ENCODE results near the gene DPT. TPM values are rescaled to one million over a fixed set of nuclear protein-coding genes. Genes with fewer than 3 reads are reported as not detected.

The DPT gene
- total and polyA plus RNA-seq, 8 donors, result 0.46 to 28.6 (median 2.2) TPM

DNA sequence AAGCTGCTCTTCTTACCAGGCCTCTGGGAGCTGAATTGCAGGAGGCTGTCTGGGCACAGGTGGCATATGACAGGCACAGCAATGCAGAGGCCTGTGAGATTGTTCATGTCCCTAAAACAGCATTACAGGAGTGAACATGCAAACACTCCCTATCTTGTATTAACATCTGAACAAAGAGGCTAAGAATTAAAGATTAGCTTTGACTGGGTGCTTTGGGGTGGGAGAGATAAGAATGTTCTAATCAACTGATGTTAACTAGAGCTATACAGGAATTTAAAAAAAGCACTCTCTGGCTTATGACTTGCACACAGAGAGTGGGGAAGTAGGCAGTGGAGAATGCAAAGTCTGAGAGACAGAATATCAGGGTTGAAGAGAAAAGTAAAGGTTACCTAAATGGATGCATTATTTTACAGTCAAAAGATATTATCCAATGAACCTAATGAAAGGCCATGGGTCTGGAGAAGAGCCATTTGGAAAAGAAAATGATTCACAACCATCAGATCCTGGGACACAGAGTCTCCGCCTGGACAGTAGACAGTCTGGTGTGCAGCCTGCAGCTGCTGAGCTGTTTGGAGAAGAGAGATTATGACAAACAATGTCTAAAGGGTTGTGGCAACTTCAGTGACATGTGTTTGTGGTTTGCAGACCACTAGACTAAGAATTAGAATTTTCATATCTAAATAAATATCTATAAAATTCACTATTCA, 20.2 kb downstream of the DPT start:
- TF ChIP-seq, protein P1, sequence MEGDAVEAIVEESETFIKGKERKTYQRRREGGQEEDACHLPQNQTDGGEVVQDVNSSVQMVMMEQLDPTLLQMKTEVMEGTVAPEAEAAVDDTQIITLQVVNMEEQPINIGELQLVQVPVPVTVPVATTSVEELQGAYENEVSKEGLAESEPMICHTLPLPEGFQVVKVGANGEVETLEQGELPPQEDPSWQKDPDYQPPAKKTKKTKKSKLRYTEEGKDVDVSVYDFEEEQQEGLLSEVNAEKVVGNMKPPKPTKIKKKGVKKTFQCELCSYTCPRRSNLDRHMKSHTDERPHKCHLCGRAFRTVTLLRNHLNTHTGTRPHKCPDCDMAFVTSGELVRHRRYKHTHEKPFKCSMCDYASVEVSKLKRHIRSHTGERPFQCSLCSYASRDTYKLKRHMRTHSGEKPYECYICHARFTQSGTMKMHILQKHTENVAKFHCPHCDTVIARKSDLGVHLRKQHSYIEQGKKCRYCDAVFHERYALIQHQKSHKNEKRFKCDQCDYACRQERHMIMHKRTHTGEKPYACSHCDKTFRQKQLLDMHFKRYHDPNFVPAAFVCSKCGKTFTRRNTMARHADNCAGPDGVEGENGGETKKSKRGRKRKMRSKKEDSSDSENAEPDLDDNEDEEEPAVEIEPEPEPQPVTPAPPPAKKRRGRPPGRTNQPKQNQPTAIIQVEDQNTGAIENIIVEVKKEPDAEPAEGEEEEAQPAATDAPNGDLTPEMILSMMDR (IDR thresholded peaks at IDR 0.05), result no peak
- Histone ChIP-seq H3K36me3 (no peaks in the 10 kb centered on the region), H3K4me1 (no peaks in the 10 kb centered on the region), H3K27ac (no peak overlapping the region), H3K27me3 (no peaks in the 10 kb centered on the region), H3K4me3 (no peak overlapping the region), H3K9me3 (no peaks in the 10 kb centered on the region)
- intact Hi-C loops (cut with DNase I), result no loop called here
- ATAC-seq (peak; percentile 65), DNase-seq (no peak)

DNA sequence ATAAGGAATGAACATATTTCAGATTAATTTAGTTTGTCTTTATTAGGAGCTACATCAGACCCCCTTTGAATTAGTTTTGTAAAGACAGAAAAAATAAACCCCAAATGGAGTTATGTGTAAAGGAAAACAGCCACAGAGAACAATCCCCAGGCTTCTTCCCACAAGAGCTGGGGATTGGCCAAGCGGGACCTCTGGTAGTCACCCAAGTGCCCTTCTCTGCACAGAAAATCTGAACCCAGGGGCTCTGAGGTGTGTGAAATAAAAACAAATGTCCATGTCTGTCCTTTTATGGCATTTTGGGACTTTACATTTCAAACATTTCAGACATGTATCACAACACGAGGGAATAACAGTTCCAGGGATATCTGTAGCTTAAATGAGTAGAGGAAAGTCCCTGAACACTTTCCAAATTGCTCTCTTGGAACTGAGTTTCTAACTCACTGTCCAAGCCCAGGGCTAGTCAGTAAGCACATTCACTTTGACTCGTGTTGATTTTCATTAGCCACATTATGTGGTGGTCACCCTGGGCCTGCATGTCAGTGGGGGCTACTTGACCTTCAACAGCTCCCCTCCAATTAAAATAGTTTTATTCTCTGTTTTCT, 22.5 kb downstream of the DPT start:
- no peaks in the 10 kb centered on the region for H3K36me3 ChIP-seq
- H3K9me3 ChIP-seq, result no peaks in the 10 kb centered on the region
- TF ChIP-seq, protein P1 (IDR thresholded peaks at IDR 0.05), result no peak
- no peaks in the 10 kb centered on the region for H3K4me1 ChIP-seq
- H3K27ac ChIP-seq, result no peak overlapping the region
- no peaks in the 10 kb centered on the region for H3K27me3 ChIP-seq
- ATAC-seq (peak; percentile 28), DNase-seq (no peak)
- H3K4me3 ChIP-seq, result no peak overlapping the region
- intact Hi-C loops (cut with DNase I), result no loop called here

DNA sequence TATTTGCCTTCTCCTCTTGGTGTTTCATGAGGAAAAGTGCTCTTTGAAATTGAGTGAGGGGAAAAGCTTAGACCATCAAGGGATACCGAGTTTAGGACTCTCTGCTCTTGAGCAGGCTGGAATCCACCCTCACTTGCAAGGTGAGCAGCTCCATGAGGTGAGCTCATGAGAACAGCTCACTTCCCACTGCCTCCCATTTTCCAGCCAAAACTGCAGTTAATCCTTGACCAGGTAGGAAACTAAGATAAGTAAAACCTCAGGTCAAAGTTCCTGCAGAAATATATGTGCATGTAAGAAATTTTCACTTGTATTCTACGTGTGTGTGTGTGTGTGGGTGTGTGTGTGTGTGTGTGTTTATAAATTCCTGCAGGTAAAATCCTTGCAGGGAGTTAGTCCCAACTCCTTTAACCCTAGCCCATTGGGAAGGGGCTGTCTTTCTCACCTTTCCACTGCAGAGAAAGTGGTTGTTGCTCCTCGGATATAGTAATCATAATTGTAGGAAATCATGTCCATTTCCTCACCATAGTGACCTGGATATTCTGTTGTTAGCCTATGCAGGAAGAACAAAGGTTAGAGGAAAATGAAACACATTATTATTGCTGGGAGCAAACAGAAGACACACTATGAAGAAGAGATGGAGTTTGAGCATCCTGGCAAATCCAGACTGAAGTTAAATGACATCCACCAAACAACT, 28.3 kb downstream of the DPT start:
- H3K36me3 ChIP-seq, result no peaks in the 10 kb centered on the region
- TF ChIP-seq, protein P1 (IDR thresholded peaks at IDR 0.05), result no peak
- no peak overlapping the region for H3K4me3 ChIP-seq
- no peak for ATAC-seq
- H3K27ac ChIP-seq, result no peak overlapping the region
- no peak for DNase-seq
- no peaks in the 10 kb centered on the region for H3K27me3 ChIP-seq
- no peaks in the 10 kb centered on the region for H3K9me3 ChIP-seq
- no peaks in the 10 kb centered on the region for H3K4me1 ChIP-seq
- intact Hi-C loops (cut with DNase I), result no loop called here

DNA sequence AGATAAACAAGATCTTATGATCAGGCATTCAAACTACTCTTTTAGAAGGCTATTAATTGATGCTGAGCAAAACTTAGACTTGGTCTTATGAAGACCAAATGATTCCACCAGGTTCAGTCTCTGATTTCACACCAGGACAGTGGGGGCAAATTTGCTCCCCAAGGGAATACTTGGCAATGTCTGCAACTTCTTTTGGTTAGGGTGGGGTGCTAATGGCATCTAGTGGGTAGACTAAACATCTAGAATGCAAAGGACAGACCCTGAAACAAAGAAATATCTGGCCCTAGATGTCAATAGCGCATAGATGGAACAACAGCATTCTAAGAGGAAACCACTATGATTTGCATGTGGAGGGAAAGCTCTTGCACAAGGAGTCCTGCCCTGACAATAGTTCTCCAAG, 30.6 kb downstream of the DPT start:
- no peaks in the 10 kb centered on the region for H3K36me3 ChIP-seq
- intact Hi-C loops (cut with DNase I), result no loop called here
- H3K9me3 ChIP-seq, result no peaks in the 10 kb centered on the region
- DNase-seq (no peak), ATAC-seq (no peak)
- H3K4me1 ChIP-seq, result no peaks in the 10 kb centered on the region
- no peak overlapping the region for H3K27ac ChIP-seq
- no peak overlapping the region for H3K4me3 ChIP-seq
- H3K27me3 ChIP-seq, result no peaks in the 10 kb centered on the region
- TF ChIP-seq, protein P1 (IDR thresholded peaks at IDR 0.05), result no peak
